Effector CD8-positive, alpha-beta T cell (primary cell): ENCODE results near the gene PDCD1LG2.

ENCODE experiments used
- DNase-seq: peaks from one replicate; lab custom pipeline; 2025; lab: John Stamatoyannopoulos, UW

Gene PDCD1LG2

GRCh38 chr9:5531101-5531882, 21.0 kb downstream of the PDCD1LG2 start:
- DNase-seq: no peak

GRCh38 chr9:5532306-5532705, 22.0 kb downstream of the PDCD1LG2 start:
- DNase-seq: no peak

DNA sequence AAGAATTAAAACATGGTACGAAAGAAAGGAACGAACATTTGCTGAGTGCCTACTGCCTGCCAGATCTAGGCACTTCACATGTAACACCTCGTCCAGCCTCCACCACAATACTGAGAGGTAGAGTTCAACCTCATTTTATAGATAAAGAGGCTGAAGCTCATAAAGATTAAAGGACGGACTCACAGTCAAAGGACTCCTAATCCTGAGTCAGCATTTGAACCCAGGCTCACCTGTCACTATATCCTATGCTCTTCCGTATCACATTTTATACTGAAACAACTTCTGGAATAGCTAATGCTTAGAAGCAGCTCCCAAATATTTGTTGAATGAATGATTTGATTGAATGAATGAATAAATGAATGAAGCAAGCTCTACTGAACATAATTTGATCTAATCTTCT, 22.5 kb downstream of the PDCD1LG2 start:
- DNase-seq: no peak

DNA sequence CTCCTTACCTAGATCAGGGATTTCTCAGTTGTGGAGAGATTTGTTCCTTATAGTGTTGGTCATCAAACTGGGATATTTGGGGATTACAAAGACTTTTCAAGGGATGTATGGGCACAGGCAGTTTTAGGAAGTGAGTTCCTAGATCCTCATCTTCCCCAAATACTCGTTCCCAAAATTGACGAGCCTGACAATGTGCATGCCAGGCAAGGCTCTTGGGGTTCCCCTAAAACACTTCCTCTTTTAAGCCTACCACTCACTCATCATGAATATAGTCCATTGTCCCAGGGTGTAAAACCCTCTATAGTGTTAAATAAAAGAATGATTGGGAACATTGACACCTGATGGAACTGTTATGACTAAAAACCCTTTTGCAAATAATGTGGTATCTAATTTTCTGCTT, 26.4 kb downstream of the PDCD1LG2 start:
- no peak for DNase-seq

DNA sequence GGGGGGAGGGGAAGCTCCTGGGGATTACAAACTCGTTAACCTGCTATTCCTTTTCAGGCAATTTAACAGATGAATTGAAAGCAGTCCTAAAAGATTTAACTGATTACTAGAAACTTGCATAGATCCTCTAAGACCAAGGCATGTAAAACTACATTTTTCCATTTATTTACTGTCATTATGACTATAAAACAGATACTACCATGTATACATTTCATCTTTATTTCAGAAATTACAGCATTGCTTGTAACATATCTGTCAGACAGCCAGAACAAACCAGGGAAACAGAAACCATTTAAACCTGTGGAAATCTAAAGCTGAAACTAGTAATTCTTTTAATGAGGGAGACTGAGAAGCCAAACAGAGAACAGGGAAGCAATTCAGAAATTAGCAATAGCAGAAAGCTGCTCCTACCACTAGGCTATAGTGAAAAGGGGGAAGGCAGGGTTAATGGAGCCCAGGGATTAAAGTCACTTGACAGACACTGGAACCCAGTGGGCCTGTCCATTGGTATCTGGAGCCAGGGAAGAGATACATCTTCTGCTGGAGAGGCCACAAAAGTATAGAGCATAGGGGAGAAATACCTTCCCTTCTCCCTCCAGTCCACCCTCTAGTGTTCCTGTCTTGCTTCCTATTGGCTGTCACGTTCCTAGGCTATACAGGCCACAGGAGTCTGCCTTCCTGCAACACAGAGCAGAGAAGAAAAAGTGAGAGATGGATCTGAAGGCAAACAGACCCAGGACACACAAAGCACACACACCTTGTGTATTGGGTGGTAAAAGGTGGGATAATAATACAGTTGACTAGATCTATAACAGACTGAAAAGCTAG, 33.8 kb downstream of the PDCD1LG2 start:
- DNase-seq: no peak

- DNase-seq: no peak
These were observed 39.6 kb downstream of the PDCD1LG2 start for GRCh38 chr9:5549658-5550650.

- DNase-seq: no peak
These were observed 41.2 kb downstream of the PDCD1LG2 start for GRCh38 chr9:5551368-5552150.

DNA sequence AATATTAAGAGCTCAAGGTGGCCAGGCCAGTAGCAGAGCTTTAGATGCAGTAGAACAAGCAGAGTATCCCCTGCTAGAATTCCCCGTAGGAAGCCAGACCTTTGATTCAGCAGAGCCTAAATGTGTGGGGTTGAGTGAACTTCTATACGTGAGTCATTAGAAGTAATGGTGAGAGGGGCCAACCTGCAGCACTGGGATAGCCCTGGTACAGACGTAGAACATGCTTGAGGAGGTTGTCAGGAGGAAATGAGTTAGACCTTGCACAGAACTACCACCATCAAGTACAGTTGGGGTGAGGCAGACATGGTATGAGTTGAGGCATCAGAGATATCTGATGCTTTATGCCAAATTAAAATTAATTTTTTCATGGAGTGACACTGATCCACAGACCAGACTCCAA, 42.0 kb downstream of the PDCD1LG2 start:
- no peak for DNase-seq

- DNase-seq: no peak
These were observed 42.9 kb downstream of the PDCD1LG2 start for GRCh38 chr9:5553211-5553610.

- DNase-seq: no peak
These were observed 43.9 kb downstream of the PDCD1LG2 start for GRCh38 chr9:5554254-5554653.

DNA sequence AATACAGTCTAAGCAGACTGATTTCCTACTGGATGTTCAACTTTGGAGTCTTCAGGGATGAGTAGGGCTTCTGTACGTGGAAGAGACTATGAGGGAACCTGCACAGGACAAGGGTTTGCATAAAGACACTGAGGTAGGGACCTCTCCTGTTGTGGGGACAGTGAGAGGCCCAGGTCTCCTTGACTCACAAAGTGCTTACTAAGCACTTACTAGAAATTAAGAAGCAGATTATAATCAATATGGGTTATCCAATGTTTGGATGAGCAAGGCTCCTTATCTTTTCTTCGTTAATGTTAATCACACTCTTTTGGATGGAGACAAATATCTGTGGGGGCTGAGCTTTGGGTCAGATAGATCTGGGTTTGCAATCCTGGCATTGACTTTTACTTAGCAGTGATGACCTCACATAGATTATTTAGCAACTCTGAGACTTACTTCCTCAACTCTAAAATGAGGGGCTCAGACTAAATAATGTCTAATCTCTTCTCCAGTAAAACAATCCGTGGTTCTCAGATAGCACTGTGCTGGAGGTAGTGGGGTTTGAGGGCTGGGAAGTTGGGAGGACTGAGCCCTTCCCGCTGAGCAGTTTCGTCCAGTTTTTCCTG, 45.9 kb downstream of the PDCD1LG2 start:
- DNase-seq: no peak

DNA sequence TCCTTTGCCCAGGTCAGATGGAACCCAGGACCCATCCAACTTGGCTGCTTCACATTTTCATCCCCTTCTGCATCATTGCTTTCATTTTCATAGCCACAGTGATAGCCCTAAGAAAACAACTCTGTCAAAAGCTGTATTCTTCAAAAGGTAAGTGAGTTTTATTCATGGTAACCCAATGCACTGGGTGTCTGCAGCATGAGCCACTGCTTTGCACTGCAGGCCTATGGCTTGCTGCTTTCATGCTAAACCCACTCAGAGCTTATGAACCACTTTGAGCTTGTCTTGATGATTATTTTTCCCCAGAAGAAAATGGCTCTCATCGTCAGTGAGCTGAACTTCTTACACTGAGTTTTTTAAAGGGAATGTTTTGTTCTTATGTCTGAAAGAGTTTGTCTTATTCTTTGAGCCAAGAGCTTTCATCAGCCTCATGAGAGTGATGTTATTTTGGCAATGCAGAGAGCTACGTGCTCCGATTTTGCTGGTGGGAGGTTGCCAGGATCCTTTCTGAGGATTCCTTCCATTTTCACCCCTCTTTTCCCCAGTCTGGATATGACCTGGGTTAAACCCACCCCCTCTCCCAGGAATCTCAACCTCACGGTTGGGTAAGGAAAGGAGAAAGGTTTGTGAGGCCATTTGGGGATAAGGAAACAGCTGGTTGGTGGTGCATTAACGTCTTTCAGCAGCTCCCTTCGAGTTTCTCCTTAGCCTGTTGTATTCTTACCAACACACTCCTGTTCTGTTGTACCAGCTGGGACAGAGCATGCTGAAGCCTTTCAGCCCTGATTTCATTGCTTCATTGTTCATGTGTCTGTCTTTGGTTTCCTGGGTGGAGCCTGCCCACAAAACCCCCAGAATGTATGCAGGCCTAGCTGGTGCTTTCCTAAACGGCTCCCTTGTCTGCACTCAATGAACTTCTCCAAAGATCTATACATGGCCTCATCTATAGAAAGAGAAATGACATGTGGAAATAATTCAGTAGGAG, 47.6 kb downstream of the PDCD1LG2 start:
- peak; percentile 6 for DNase-seq

DNA sequence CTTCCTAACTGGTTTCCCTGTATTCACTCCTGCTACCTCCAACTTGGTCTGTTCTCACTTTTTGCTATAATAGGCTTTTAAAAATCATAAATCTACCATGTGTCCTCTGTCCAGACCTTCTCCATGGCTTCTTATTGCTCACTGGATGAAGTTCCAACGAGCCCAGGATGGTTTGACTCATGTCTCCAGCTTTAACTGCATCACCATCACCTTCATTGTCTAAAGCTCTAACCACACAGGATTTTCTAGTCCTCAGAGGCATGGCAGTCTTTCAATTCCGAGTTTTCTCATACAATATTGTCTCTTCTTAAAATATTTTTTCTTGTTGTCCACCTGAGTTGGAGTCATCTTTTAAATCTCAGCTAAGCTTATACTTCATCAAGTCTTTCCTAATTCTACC, 49.3 kb downstream of the PDCD1LG2 start:
- DNase-seq: no peak

DNA sequence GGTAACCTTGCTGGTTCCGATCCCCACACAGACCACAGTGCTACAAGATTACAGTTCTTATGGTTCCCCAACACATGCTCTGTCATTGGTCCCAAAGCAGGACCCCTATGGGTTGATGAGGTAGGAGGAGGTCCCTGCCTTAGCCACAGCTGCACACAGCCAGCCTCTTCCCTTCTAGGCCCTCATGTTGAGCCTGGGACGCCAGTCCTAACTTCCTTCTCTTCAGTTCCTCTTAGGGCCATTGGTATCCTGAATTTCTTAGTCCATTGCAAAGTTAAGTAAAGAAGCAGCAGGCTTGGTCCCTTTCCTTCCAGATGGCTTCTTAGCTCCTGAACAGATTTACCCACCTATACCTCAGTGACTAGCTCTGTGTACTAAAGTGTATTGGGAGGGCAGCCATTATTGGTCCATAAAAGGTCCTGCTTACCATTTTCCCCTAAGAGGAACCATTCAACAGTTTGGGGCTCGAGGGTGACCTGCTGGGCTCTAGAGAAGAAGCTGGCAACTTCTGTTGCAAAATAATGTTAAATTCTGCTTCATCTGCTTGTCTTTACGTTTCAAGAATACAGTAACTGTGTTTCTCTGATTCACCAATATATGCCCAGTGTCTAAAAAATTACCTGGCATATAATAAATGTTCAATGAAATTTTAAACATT, 50.2 kb downstream of the PDCD1LG2 start:
- DNase-seq: no peak

- no peak for DNase-seq
These were observed 51.6 kb downstream of the PDCD1LG2 start for GRCh38 chr9:5561828-5562488.

- no peak for DNase-seq
These were observed 52.6 kb downstream of the PDCD1LG2 start for GRCh38 chr9:5562806-5563416.

DNA sequence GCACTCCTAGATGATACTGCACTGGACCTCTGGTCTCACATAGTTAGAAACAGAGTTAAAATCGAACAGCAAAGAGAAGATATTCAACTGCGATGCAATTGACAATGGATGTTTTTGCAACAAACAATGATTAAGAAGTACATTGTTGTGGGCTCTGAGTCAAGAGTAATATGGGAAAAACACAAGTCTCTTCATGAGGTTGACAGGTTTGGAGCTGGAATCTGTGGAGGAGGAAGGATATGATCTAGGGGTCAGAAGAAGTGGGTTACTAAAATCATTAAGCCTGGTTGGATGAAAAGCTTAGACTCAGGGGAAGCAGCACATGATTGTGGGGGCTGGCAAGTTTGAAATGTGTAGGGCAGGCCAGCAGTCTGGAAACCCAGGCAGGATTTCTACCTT, 53.1 kb downstream of the PDCD1LG2 start:
- DNase-seq: no peak

DNA sequence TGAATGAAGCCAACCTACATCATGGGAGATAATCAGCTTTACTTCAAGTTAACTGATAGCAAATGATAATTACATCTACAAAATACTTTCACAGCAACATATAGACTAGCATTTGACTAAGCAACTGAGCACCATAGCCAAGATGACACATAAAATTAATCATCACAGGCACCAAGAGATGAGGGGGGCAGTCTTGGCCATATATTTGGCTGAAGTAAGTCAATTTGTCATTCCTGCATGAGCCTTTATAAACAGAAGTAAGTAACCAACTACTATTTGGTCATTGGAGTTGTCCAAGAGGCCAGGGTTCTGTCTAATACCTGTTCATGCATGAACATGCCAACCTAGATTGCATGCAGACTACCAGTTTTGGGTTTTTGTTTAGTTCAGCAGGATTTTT, 53.6 kb downstream of the PDCD1LG2 start:
- DNase-seq: no peak
